Endothelial cell of umbilical vein (primary cell): ENCODE measurements around the gene ZBTB44.

ENCODE experiments used
- EZH2 ChIP-seq: IDR thresholded peaks from 2 replicates; pipeline ENCODE4 v1.6.1; 2012; ENCODE audit warnings: borderline replicate concordance, low read depth, mild to moderate bottlenecking, moderate library complexity, low read length, inconsistent platforms; ENCODE audit not compliant: severe bottlenecking
- JUN ChIP-seq: IDR thresholded peaks from 2 replicates; pipeline ENCODE4 v1.6.1; 2011; ENCODE audit warnings: borderline replicate concordance, low read depth; ENCODE audit not compliant: insufficient read length, insufficient read depth
- POLR2A ChIP-seq: IDR thresholded peaks from 2 replicates; pipeline ENCODE4 v1.6.1; 2012; ENCODE audit warnings: low read depth, mild to moderate bottlenecking, control low read depth, low read length
- POLR2AphosphoS5 ChIP-seq: IDR thresholded peaks from 2 replicates; pipeline ENCODE4 v1.6.1; 2012; ENCODE audit warnings: low read depth, mild to moderate bottlenecking, control low read depth, low read length, moderate library complexity; ENCODE audit not compliant: insufficient read depth
- TF ChIP-seq, protein P1 (sequence below), 2 donors: IDR thresholded peaks; 1 replicate in 1 of 2; 2 replicates in 1 of 2; pipeline ENCODE4 v1.5.1; 2011; ENCODE audit warnings: low read length in 2 of 2, mild to moderate bottlenecking in 2 of 2, moderate library complexity in 2 of 2, control low read depth in 1 of 2, inconsistent platforms in 1 of 2, low read depth in 1 of 2; ENCODE audit not compliant: insufficient read depth in 1 of 2; ENCODE audit errors: extremely low read depth in 1 of 2
- TF ChIP-seq, protein P2 (sequence below): IDR thresholded peaks from 2 replicates; pipeline ENCODE4 v1.6.1; 2011; ENCODE audit not compliant: insufficient read depth, insufficient read length

DNA sequence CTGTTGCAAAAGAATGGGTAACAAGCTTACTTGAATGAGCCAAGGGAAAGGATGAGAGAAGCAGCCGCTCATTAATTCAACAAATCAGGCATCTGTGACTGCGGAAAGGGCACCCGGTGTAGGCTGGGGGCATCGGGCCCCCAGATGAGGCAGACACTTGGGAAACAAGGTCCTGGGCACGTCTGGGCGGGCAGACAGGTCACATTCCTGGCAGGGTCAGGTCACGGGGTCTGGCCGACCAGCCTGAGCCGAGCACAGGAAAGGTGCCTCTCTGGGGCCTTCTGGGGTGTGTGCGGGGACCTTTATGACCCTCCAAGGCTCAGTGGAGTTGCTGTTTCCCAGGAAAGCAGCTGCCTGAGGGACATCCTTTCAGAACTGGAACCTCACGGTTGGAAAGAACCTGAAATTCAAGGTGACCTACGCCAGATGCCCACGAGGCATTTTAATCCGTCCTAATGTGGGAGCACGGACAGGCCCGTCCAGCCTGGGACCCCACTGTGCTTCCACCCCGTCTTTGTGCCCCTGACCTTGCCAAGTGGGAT lies 98.1 kb downstream of the ZBTB44 start:
- TF ChIP-seq, protein P1, sequence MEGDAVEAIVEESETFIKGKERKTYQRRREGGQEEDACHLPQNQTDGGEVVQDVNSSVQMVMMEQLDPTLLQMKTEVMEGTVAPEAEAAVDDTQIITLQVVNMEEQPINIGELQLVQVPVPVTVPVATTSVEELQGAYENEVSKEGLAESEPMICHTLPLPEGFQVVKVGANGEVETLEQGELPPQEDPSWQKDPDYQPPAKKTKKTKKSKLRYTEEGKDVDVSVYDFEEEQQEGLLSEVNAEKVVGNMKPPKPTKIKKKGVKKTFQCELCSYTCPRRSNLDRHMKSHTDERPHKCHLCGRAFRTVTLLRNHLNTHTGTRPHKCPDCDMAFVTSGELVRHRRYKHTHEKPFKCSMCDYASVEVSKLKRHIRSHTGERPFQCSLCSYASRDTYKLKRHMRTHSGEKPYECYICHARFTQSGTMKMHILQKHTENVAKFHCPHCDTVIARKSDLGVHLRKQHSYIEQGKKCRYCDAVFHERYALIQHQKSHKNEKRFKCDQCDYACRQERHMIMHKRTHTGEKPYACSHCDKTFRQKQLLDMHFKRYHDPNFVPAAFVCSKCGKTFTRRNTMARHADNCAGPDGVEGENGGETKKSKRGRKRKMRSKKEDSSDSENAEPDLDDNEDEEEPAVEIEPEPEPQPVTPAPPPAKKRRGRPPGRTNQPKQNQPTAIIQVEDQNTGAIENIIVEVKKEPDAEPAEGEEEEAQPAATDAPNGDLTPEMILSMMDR (IDR thresholded peaks at IDR 0.05; ENCODE audit: extremely low read depth in 1 of 2, insufficient read depth in 1 of 2, low read depth in 1 of 2, low read length in 2 of 2) = no peak
- TF ChIP-seq, protein P2, sequence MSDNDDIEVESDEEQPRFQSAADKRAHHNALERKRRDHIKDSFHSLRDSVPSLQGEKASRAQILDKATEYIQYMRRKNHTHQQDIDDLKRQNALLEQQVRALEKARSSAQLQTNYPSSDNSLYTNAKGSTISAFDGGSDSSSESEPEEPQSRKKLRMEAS = no peak
- TF ChIP-seq POLR2A (no peak), EZH2 (no peak), POLR2AphosphoS5 (no peak), JUN (no peak)
